GM12892 (cell line): ENCODE measurements around the gene CAMTA1.
"Not testable (repeated sequence)": the region's sequence is repeated elsewhere in the genome, so short reads cannot be mapped to it uniquely, and the experiment has no call there.

Experiments
- POLR2A ChIP-seq: IDR thresholded peaks from 2 replicates; pipeline ENCODE4 v1.6.1; 2011; ENCODE audit warnings: low read depth, low read length, control low read depth
- POLR2AphosphoS5 ChIP-seq: IDR thresholded peaks from 2 replicates; pipeline ENCODE4 v1.6.1; 2011; ENCODE audit warnings: low read depth, low read length, control low read depth
- TAF1 ChIP-seq: IDR thresholded peaks from 2 replicates; pipeline ENCODE4 v1.6.1; 2011; ENCODE audit warnings: low read depth, mild to moderate bottlenecking, control low read depth, low read length, borderline replicate concordance

DNA sequence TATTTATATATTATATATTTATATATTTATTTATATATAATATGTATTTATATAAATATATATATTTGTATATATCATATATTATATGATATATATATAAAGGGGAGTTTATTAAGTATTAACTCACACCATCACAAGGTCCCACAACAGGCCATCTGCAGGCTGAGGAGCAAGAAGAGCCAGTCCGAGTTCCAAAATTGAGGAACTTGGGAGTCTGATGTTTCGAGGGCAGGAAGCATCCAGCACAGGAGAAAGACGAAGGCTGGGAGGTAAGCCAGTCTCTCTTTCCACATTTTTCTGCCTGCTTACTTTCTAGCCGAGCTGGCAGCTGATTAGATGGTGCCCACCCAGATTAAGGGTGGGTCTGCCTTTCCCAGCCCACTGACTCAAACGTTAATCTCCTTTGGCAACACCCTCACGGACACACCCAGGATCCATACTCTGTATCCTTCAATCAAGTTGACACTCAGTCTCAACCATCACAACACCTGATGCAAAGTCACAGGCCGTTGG lies 42.5 kb upstream of the CAMTA1 start:
- not testable (repeated sequence) for TF ChIP-seq POLR2A, POLR2AphosphoS5, TAF1
